ENCODE data around the gene ZNF317.
"Not testable (repeated sequence)": the region's sequence is repeated elsewhere in the genome, so short reads cannot be mapped to it uniquely, and the experiment has no call there.

Gene ZNF317

GRCh38 chr19:9178901-9179300, 38.7 kb downstream of the ZNF317 start, which contains the start of gene OR7D2:
Gene OR7D2, plus strand, starts transcription at chr19:9178979. Its CDS starts 6,803 bp downstream, at chr19:9185782.
- no peak for DNase-seq

GRCh38 chr19:9183000-9183399, 42.8 kb downstream of the ZNF317 start:
- no peak for DNase-seq

- no peak for DNase-seq
These were observed 47.0 kb downstream of the ZNF317 start for GRCh38 chr19:9187191-9187590.

GRCh38 chr19:9189535-9189934, 49.3 kb downstream of the ZNF317 start:
- no peak for DNase-seq

- DNase-seq: not testable (repeated sequence)
These were observed 57.8 kb downstream of the ZNF317 start for GRCh38 chr19:9198044-9198443.

- DNase-seq: peak; percentile 51
These were observed 65.4 kb downstream of the ZNF317 start for GRCh38 chr19:9205501-9206113.

All from stimulated activated naive CD4-positive, alpha-beta T cell treated with Interleukin-2 at 50 U/mL for 16 hours (primary cell).